ENCODE measurements around the gene GSK3B. TPM values are rescaled to one million over a fixed set of nuclear protein-coding genes. Genes with fewer than 3 reads are reported as not detected.
"Not testable (repeated sequence)": the region's sequence is repeated elsewhere in the genome, so short reads cannot be mapped to it uniquely, and the experiment has no call there.

Gene GSK3B
- total RNA-seq, 2 donors from 2014 or later = 57.3 to 59.8 TPM

DNA sequence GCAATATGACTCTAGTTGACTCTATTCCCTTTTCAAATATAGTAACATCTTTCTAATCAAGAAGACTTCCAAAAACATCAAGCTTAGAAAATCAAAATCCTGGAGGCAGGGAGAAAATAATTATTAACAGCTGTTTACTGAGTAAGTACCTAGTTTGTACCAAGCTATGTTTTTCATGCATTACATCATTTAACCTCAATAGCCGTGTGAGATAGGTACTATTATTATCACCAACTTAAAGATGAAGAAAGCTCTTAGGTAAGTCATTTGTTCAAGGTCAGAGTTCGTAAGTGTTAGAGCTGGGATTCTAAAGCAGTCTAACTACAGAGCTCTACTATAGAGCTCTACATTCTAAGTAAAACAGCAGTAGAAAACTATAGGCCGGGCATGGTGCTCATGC is 41.6 kb downstream of the GSK3B start:
- peaks cover 13% of the 10 kb centered on the region for H3K36me3 ChIP-seq (ENCODE audit: control insufficient read depth, insufficient read depth, low read length)
- Mint-ChIP-seq H3K27me3 (ENCODE audit: insufficient read depth) (no peaks in the 10 kb centered on the region), H3K4me3 (no peak overlapping the region), H3K27ac (no peak overlapping the region), H3K9me3 (peaks cover 5% of the 10 kb centered on the region), H3K4me1 (peaks cover 13% of the 10 kb centered on the region), H3K36me3 (ENCODE audit: low read depth) (peaks cover 31% of the 10 kb centered on the region)
- TF ChIP-seq, protein P1, sequence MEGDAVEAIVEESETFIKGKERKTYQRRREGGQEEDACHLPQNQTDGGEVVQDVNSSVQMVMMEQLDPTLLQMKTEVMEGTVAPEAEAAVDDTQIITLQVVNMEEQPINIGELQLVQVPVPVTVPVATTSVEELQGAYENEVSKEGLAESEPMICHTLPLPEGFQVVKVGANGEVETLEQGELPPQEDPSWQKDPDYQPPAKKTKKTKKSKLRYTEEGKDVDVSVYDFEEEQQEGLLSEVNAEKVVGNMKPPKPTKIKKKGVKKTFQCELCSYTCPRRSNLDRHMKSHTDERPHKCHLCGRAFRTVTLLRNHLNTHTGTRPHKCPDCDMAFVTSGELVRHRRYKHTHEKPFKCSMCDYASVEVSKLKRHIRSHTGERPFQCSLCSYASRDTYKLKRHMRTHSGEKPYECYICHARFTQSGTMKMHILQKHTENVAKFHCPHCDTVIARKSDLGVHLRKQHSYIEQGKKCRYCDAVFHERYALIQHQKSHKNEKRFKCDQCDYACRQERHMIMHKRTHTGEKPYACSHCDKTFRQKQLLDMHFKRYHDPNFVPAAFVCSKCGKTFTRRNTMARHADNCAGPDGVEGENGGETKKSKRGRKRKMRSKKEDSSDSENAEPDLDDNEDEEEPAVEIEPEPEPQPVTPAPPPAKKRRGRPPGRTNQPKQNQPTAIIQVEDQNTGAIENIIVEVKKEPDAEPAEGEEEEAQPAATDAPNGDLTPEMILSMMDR (conservative IDR thresholded peaks at IDR 0.05) = no peak
- H3K4me3 ChIP-seq (ENCODE audit: low read length) = no peak overlapping the region
- WGBS, 2 experiments (ENCODE audit: insufficient coverage in 1 of 2, insufficient read length in 1 of 2) = 87 to 97% methylated on average over 2 to 3 of the region's 3 CpGs
- no peaks in the 10 kb centered on the region for H3K27me3 ChIP-seq (ENCODE audit: control insufficient read depth, insufficient read depth, low read length, poor library complexity, severe bottlenecking)
- H3K27ac ChIP-seq (ENCODE audit: low read depth, low read length) = no peak overlapping the region
- H3K9ac ChIP-seq (ENCODE audit: extremely low read depth, low read length, poor library complexity, severe bottlenecking) = no peak overlapping the region
- H3K4me1 ChIP-seq (ENCODE audit: control insufficient read depth, insufficient read depth, low read length) = no peaks in the 10 kb centered on the region
- H3K9me3 ChIP-seq (ENCODE audit: control insufficient read depth, low read length) = peaks cover 10% of the 10 kb centered on the region
- DNase-seq = no peak

DNA sequence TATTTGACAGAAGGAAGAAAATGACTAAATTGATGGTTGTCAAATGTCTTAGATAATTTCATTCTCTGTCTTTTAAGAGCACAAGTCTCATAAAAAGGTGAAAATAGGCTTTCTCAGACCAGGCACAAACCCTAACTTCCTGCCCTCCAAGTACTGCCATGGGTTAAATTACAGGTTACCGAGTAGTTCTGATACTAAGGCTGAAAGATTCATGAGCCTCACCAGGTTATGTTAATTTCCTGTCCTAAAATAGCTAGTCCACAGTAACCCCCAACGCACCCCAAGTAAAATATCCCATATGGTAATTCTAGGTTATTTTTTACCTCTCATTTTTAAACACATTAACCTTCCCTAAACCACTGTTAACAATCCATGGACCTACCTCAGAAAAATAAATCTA is 42.0 kb downstream of the GSK3B start:
- no peak for DNase-seq
- H3K4me3 Mint-ChIP-seq = no peak overlapping the region
- peaks cover 13% of the 10 kb centered on the region for H3K4me1 Mint-ChIP-seq
- no peaks in the 10 kb centered on the region for H3K27me3 Mint-ChIP-seq (ENCODE audit: insufficient read depth)
- no peak overlapping the region for H3K4me3 ChIP-seq (ENCODE audit: low read length)
- no peak overlapping the region for H3K27ac ChIP-seq (ENCODE audit: low read depth, low read length)
- H3K4me1 ChIP-seq (ENCODE audit: control insufficient read depth, insufficient read depth, low read length) = no peaks in the 10 kb centered on the region
- peaks cover 5% of the 10 kb centered on the region for H3K9me3 Mint-ChIP-seq
- H3K36me3 Mint-ChIP-seq (ENCODE audit: low read depth) = peaks cover 33% of the 10 kb centered on the region
- peaks cover 11% of the 10 kb centered on the region for H3K9me3 ChIP-seq (ENCODE audit: control insufficient read depth, low read length)
- H3K27me3 ChIP-seq (ENCODE audit: control insufficient read depth, insufficient read depth, low read length, poor library complexity, severe bottlenecking) = no peaks in the 10 kb centered on the region
- 83 to 100% methylated on average over 1 to 2 of the region's 2 CpGs for WGBS, 2 experiments (ENCODE audit: insufficient coverage in 1 of 2, insufficient read length in 1 of 2)
- no peak overlapping the region for H3K27ac Mint-ChIP-seq
- H3K36me3 ChIP-seq (ENCODE audit: control insufficient read depth, insufficient read depth, low read length) = peaks cover 13% of the 10 kb centered on the region
- TF ChIP-seq, protein P1 (conservative IDR thresholded peaks at IDR 0.05) = no peak
- no peak overlapping the region for H3K9ac ChIP-seq (ENCODE audit: extremely low read depth, low read length, poor library complexity, severe bottlenecking)

DNA sequence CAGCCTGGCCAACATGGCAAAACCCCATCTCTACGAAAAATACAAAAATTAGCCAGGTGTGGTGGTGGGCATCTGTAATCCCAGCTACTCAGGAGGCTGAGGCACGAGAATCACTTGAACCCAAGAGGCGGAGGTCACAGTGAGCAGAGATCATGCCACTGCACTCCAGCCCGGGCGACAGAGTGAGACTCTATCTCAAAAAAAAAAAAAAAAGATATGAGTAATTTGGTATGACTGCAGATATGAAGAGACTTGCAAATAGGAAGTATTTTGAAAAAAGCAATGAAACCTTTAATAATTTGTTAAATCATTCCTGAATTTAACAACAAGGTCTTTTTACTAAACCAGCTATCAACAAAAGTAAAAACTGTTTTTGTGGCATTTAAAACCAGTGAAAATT is 42.7 kb downstream of the GSK3B start:
- not testable (repeated sequence) for H3K27me3 Mint-ChIP-seq (ENCODE audit: insufficient read depth); H3K4me1 ChIP-seq (ENCODE audit: control insufficient read depth, insufficient read depth, low read length); H3K27me3 ChIP-seq (ENCODE audit: control insufficient read depth, insufficient read depth, low read length, poor library complexity, severe bottlenecking); H3K27ac ChIP-seq (ENCODE audit: low read depth, low read length); DNase-seq; H3K27ac Mint-ChIP-seq; H3K4me3 Mint-ChIP-seq; H3K9me3 Mint-ChIP-seq; H3K9ac ChIP-seq (ENCODE audit: extremely low read depth, low read length, poor library complexity, severe bottlenecking); H3K4me3 ChIP-seq (ENCODE audit: low read length)
- Mint-ChIP-seq H3K4me1 (peaks cover 13% of the 10 kb centered on the region), H3K36me3 (ENCODE audit: low read depth) (peaks cover 33% of the 10 kb centered on the region)
- Histone ChIP-seq H3K36me3 (ENCODE audit: control insufficient read depth, insufficient read depth, low read length) (peaks cover 13% of the 10 kb centered on the region), H3K9me3 (ENCODE audit: control insufficient read depth, low read length) (peaks cover 17% of the 10 kb centered on the region)
- WGBS, 2 experiments (ENCODE audit: insufficient coverage in 1 of 2, insufficient read length in 1 of 2) = 96% methylated on average over 5 of the region's 5 CpGs; no CpG with 5 or more reads in 1 of the 2 experiments
